GM21528 (cell line): ENCODE results near the gene TNNI2.

Source experiments
- ATAC-seq: cut with Tn5 transposase; IDR thresholded peaks from one replicate; pipeline ENCODE4 v1.9.1; 2021; ENCODE audit warnings: mild to moderate bottlenecking, moderate library complexity; ENCODE audit not compliant: unreplicated experiment, low FRiP score

Gene TNNI2

GRCh38 chr11:1820463-1821325 is 18.1 kb upstream of the TNNI2 start:
- ATAC-seq = no peak

- ATAC-seq = no peak
Measured at GRCh38 chr11:1821562-1821961, 17.2 kb upstream of the TNNI2 start.

GRCh38 chr11:1822648-1823375 is 16.0 kb upstream of the TNNI2 start:
- no peak for ATAC-seq

GRCh38 chr11:1823376-1824220 is 15.2 kb upstream of the TNNI2 start:
- no peak for ATAC-seq

- no peak for ATAC-seq
Measured at GRCh38 chr11:1824221-1825038, 14.4 kb upstream of the TNNI2 start.

GRCh38 chr11:1825039-1825740 is 13.6 kb upstream of the TNNI2 start:
- ATAC-seq = no peak

- ATAC-seq = no peak
Measured at GRCh38 chr11:1825785-1826451, 12.9 kb upstream of the TNNI2 start.

GRCh38 chr11:1826552-1827094 is 12.2 kb upstream of the TNNI2 start:
- ATAC-seq = no peak

GRCh38 chr11:1827095-1827813 is 11.5 kb upstream of the TNNI2 start:
- ATAC-seq = no peak

GRCh38 chr11:1827931-1828330 is 10.8 kb upstream of the TNNI2 start:
- no peak for ATAC-seq

GRCh38 chr11:1828542-1828941 is 10.2 kb upstream of the TNNI2 start:
- ATAC-seq = no peak

GRCh38 chr11:1829039-1829820 is 9.6 kb upstream of the TNNI2 start:
- ATAC-seq = no peak

GRCh38 chr11:1830004-1830321 is 8.8 kb upstream of the TNNI2 start:
- no peak for ATAC-seq

- no peak for ATAC-seq
Measured at GRCh38 chr11:1830322-1831223, 8.2 kb upstream of the TNNI2 start.

- ATAC-seq = no peak
Measured at GRCh38 chr11:1831338-1832210, 7.2 kb upstream of the TNNI2 start.
